IPS DF 4.7 (cell line): ENCODE measurements around the gene CCNG1.
A peak's percentile ranks its signal among the peaks of the same experiment; 100 is the strongest.
"Not testable (repeated sequence)": the region's sequence is repeated elsewhere in the genome, so short reads cannot be mapped to it uniquely, and the experiment has no call there.

Source experiments
- DNase-seq: peaks from one replicate; pipeline ENCODE4 v3.0.0-alpha.2; 2013; ENCODE audit warnings: low spot score; ENCODE audit errors: extremely low read depth

The CCNG1 gene

DNA sequence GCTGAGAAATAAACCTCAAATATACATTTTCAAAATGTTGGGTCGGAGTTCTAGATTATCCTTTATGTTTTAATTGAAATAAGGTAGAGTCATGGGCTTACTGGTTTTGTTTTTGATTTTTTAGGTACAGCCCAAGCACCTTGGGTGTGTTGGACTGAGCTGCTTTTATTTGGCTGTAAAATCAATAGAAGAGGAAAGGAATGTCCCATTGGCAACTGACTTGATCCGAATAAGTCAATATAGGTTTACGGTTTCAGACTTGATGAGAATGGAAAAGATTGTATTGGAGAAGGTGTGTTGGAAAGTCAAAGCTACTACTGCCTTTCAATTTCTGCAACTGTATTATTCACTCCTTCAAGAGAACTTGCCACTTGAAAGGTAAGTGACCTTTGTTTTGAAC lies 3.6 kb downstream of the CCNG1 start:
- no peak for DNase-seq

DNA sequence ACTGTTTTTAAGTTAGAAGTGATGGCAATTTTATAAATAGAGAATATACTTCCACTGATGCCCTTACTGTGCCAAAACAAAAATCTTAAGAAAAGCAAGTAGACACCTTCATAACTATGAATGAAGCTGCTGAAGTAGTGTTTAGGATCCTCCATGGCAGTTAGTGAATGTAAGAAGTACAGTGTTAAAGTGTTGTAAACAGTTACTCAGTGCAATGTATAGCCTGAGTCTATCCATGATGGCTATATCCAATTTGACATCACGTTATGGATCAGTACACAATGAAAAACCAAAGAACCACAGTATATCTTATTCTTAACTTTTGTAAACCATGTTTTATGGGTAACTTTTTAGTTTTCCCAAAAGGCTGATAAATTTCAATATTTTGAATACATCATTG lies 7.1 kb downstream of the CCNG1 start:
- DNase-seq: no peak

DNA sequence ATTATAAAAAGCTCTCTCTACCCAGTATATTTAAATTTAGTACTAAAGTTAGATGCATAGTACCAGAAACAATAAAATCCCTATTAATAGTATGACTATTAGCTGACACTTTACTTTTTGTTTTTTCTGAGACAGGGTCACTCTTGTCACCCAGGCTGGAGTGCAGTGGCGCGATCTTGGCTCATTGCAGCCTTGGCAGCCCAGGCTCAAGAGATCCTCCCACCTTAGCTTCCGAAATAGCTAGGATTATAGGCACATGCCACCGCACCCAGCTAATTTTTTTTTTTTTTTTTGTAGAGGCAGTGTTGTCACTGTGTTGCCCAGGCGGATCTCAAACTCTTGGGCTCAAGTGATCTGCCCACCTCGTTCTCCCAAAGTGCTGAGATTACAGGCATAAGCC lies 8.0 kb downstream of the CCNG1 start:
- DNase-seq: no peak

GRCh38 chr5:163447191-163447590 lies 9.8 kb downstream of the CCNG1 start:
- DNase-seq: no peak

DNA sequence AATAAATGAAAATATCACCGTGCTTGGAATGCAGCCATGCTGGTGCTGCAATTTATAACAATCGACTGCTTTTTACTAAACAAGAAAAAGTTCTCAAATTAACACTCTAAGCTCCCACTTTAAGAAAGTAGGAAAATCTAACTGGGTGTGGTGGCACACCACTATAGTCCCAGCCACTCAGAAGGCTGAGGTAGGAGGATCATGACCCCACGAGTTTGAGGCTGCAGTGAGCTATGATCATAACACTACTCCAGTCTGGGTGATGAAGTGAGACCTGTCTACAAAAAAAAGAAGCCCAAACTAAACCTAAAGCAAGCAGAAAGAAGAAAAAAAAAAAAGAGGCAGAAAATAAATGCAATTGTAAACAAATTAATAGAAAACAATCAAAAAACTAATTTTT lies 10.5 kb downstream of the CCNG1 start:
- DNase-seq: no peak

- DNase-seq: no peak
Measured at GRCh38 chr5:163448491-163448890, 11.1 kb downstream of the CCNG1 start.

DNA sequence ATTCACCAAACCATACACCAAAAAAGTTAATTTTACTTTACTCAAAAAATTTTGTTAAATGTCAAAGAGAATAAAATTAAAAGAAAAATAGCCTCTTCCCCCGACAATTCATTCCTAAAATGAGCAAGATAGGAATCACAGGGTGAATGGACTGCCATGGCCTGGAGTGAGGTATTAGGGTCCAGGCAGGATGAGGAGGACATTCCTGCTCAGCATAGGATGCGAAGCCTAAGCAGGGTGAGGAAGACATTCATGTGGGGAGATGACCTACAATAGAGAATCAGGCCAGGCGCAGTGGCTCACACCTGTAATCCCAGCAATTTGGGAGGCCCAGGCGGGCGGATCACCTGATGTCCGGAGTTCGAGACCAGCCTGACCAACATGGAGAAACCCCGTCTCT lies 14.1 kb downstream of the CCNG1 start:
- no peak for DNase-seq

DNA sequence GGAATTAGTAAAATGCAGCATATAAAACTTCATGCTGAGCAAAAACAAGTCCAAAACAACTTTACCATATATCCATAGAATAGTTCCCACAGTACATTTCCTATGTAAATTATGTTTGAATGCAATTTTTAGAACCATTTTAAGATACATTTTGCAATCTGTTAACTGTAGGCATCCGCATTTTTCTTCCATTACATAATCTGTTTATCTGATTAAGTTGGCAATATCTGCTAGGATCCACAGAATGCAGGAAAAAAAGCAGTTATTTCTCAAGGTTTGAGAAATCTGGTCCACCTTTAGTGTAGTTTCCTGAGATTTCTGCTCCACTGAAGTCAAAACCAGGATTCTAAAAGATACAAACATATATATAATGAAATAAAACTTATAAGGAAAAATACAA lies 16.3 kb downstream of the CCNG1 start:
- no peak for DNase-seq

DNA sequence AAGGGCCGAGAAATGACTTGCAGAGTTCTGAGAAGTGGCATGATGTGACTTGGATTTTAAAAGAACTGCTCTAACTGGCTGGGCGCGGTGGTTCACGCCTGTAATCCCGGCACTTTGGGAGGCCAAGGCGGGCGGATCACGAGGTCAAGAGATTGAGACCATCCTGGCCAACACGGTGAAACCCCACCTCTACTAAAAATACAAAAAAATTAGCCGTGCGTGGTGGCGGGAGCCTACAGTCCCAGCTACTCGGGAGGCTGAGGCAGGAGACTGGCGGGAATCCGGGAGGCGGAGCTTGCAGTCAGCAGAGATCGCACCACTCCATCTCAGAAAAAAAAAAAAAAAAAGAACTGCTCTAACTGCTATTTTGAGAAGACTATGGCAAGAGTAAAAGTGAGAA lies 18.0 kb downstream of the CCNG1 start:
- not testable (repeated sequence) for DNase-seq

- no peak for DNase-seq
Measured at GRCh38 chr5:163456029-163456589, 18.7 kb downstream of the CCNG1 start.

- no peak for DNase-seq
Measured at GRCh38 chr5:163456840-163457239, 19.4 kb downstream of the CCNG1 start.

GRCh38 chr5:163458778-163459385 lies 21.5 kb downstream of the CCNG1 start:
- DNase-seq: no peak

- no peak for DNase-seq
Measured at GRCh38 chr5:163459462-163459818, 22.0 kb downstream of the CCNG1 start.

DNA sequence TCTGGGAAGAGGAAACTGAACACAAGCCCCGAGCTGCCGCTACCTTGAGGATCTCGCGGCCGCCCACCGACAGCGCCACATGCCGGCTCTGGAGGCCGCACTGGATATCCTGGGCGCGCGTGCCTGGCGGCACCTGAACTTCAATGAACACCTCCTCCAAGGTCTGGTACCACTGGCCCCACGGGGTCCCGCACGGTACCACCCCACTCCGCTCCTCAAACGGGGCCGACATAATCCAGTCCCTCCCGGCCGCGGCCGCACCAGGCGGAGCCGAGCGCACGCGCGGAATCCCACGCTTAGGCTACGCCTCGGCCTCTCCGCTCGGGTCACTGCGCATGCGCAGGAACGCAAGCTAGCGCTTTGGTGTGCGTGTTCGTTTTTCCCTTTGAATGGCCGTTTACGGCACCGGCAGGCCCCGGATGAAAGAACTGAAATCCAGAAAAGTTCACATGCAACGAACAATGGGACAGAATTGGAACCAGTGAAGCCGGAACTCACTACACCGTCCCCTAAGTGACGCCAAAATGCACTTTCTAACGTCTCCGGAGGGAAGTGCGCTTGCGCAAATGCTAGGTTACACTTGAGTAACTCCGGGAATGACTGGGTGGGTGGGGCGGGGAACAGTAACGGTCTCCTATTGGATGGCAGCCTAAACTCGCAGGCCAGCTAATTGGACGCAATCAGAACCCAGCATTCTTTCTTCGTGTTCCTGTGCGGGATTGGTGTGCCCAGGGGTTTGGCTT lies 22.6 kb downstream of the CCNG1 start, which contains the start of gene NUDCD2:
TSS of gene NUDCD2 (minus strand) at position 284 of the 743 bp plus-strand sequence. CDS start at position 232, 52 bp downstream.
- DNase-seq: peak; percentile 99

DNA sequence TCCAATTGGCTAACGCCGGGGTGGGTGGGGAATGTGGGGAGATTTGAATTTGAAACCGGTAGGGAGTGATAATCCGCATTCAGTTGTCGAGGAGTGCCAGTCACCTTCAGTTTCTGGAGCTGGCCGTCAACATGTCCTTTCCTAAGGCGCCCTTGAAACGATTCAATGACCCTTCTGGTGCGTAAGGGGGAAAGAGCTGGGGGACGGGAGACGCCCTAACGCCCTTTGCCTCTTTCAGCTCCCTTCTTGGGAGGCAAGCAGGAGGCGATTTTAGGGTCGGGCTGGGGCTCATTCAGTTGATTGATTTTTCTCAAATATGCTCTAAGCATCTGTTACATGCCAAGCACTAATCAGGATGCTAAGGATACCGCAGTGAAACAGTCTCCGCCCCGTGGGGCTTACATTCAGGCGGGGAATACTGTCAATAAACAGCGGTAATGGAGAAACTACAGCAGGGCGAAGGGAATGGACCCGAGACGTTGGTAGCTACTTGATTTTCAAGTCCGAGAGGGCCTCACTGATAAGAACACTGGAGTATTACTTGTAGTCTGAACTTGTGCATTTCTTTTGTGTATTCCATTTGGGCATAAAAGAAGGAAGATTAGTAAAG lies 23.3 kb downstream of the CCNG1 start, which contains the start of gene HMMR:
TSS of gene HMMR (plus strand) at position 71 of the 610 bp plus-strand sequence. CDS start at position 132, 61 bp downstream.
- DNase-seq: no peak

GRCh38 chr5:163463063-163463435 lies 25.7 kb downstream of the CCNG1 start:
- DNase-seq: no peak

DNA sequence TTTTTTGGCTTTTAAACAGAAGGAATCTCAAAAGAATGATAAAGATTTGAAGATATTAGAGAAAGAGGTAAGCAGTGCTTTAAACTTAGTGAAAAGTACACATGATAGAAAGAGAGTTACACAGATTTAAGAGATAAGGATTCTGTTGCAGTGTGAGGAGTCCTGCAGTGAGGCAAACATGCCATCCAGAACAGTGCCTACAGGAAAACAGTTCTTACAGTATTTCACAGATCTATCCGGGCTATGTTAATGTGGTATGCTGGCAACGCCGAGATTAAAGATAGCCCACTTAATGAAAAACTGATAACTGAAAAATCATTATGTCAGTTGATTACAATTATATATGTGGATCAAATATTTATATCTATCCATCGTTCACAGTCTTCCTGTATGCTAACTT lies 30.3 kb downstream of the CCNG1 start:
- DNase-seq: no peak

DNA sequence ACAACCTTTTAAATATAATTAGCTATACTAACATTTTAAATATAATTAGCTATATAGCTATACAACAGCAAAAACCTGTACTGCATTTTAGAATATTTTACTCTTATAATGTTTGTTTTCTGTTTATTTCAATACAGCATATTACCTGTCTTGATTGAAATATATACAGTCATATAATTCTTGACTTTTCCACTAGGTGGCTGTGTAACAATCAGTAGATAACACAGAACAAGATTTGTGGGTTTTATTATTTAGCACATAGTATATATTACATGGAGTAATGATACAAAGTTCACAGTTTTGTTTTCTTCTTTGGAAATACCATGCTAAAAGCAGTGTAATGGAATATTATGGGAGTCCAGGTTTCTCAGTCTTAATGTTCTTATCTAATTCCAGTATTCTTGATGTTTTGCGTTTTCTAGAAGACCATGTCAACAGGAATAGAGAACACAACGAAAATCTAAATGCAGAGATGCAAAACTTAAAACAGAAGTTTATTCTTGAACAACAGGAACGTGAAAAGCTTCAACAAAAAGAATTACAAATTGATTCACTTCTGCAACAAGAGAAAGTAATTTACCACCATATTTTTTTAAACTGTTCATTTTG lies 36.3 kb downstream of the CCNG1 start:
- no peak for DNase-seq

- DNase-seq: no peak
Measured at GRCh38 chr5:163475411-163475810, 38.0 kb downstream of the CCNG1 start.

DNA sequence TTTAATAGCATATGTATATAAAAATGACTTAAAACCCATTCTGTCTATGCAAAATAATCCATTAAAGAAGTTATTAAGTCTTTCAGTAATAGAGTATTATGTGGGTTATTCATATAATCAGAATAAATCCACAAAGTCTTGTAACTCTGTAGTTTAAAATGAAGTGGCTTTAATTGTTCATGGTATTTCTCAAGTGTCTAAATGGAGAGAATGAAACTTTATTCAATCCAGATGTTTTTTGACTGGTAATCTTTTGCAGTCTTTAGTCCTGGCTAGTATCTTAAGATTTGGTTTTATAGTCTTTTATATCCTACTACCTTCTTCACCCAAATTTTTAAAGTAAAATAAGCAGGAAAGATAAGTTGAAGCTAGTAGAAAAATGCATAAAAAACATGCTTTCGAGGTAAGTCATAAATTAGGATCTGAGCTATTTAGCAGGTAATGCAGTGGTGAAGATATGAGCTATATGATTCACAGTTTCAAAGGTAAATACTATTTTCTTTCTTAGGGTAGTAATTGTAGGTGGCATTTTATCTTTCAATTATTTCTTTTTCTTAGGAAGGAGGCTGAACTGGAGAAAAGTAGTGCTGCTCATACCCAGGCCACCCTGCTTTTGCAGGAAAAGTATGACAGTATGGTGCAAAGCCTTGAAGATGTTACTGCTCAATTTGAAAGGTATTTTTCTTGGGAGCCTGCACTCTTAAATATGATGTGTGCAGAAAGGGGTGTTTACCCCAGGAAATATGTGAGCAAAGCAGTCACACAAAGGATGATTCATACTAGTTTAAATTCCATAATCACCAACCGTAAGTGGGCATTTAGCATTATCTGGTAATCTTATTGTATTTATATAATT lies 41.0 kb downstream of the CCNG1 start:
- no peak for DNase-seq

DNA sequence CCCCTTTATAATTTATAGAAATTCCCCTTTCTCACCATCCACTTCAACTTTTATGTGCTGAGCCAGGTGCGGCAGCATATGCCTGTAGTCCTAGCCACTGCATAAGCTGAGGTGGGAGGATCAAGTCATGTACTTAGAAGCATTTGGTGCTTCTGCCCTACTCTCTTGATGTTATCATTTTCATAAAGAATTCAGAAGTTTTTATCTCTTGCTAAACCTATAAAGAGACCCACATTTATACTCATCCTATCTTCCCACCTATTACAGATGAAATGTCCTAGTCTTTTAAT lies 41.5 kb downstream of the CCNG1 start:
- no peak for DNase-seq
